IMR-90 (cell line): Measurements from ENCODE around the gene AP1S2. TPM values are rescaled to one million over a fixed set of nuclear protein-coding genes. Genes with fewer than 3 reads are reported as not detected.

ENCODE experiments used
- ATAC-seq: fragments of 200-7000 bp; cut with Tn5 transposase; 2 replicates; pipeline ENCODE4 v1.9.1; 2020; ENCODE audit warnings: low read depth, mild to moderate bottlenecking, moderate library complexity
- BruUV-seq: library from RNA; stranded (reverse); fragments of 400-500 nt; replicated peaks from 2 replicates; lab custom pipeline; 2021; lab: Mats Ljungman, UMichigan
- CTCF ChIA-PET: fragments of 300-600 bp; formaldehyde crosslinking; extraction: SDS; loops from one replicate; lab custom pipeline; 2021; ENCODE audit warnings: antibody characterized with exemption; lab: Yijun Ruan, JAX
- POLR2A ChIA-PET: fragments of 300-600 bp; sonication (Branson Sonifier 250); formaldehyde crosslinking; loops from one replicate; lab custom pipeline; 2022; ENCODE audit warnings: antibody characterized with exemption; ENCODE audit not compliant: unreplicated experiment; lab: Charles Lee
- DNase-seq: peaks from one replicate; pipeline ENCODE4 v3.0.0; 2013
- H2AFZ ChIP-seq: replicated peaks from 2 replicates; pipeline ENCODE3; 2013; ENCODE audit warnings: low read length, mild to moderate bottlenecking; ENCODE audit not compliant: poor library complexity
- H2AK5ac ChIP-seq: 2 replicates; pipeline ENCODE4 v1.6.1; 2013; ENCODE audit warnings: low read depth, low read length, inconsistent platforms
- H2AK9ac ChIP-seq: replicated peaks from 2 replicates; pipeline ENCODE3; 2013; ENCODE audit warnings: mild to moderate bottlenecking, low read depth, low read length, moderate library complexity; ENCODE audit not compliant: poor library complexity
- H2BK120ac ChIP-seq: 2 replicates; pipeline ENCODE4 v1.6.1; 2013; ENCODE audit warnings: low read depth, low read length, inconsistent platforms
- H2BK15ac ChIP-seq: 3 replicates; pipeline ENCODE4 v1.6.1; 2013; ENCODE audit warnings: low read depth, low read length, inconsistent platforms
- H2BK20ac ChIP-seq: 2 replicates; pipeline ENCODE4 v1.6.1; 2013; ENCODE audit warnings: low read depth, mild to moderate bottlenecking, inconsistent platforms, low read length, moderate library complexity
- H2BK5ac ChIP-seq: 2 replicates; pipeline ENCODE4 v1.6.1; 2013; ENCODE audit warnings: mild to moderate bottlenecking, low read depth, low read length, inconsistent platforms; ENCODE audit not compliant: poor library complexity, severe bottlenecking
- H3K14ac ChIP-seq: replicated peaks from 2 replicates; pipeline ENCODE4 v1.6.1; 2013; ENCODE audit warnings: low read depth, low read length, inconsistent platforms
- H3K18ac ChIP-seq: 2 replicates; pipeline ENCODE4 v1.6.1; 2013; ENCODE audit warnings: low read depth, low read length, control low read depth
- H3K23ac ChIP-seq: 2 replicates; pipeline ENCODE4 v1.6.1; 2013; ENCODE audit warnings: low read depth, low read length, inconsistent platforms
- H3K27ac ChIP-seq: 2 replicates; pipeline ENCODE4 v1.5.1; 2013; ENCODE audit warnings: mild to moderate bottlenecking, control low read depth, low read length; ENCODE audit not compliant: insufficient read depth
- H3K27me3 ChIP-seq: 2 replicates; pipeline ENCODE4 v1.6.1; 2013; ENCODE audit warnings: low read length; ENCODE audit not compliant: control insufficient read depth, insufficient read depth
- H3K36me3 ChIP-seq: 2 replicates; pipeline ENCODE4 v1.6.1; 2013; ENCODE audit warnings: low read length, mixed read lengths; ENCODE audit not compliant: control insufficient read depth, insufficient read depth
- H3K4ac ChIP-seq: 2 replicates; pipeline ENCODE4 v1.6.1; 2013; ENCODE audit warnings: low read depth, low read length, inconsistent platforms
- H3K4me1 ChIP-seq: 2 replicates; pipeline ENCODE4 v1.6.1; 2013; ENCODE audit warnings: low read length, mixed read lengths; ENCODE audit not compliant: control insufficient read depth, insufficient read depth
- H3K4me2 ChIP-seq: 2 replicates; pipeline ENCODE4 v1.6.1; 2013; ENCODE audit warnings: low read depth, mild to moderate bottlenecking, control low read depth, low read length, moderate library complexity
- H3K4me3 ChIP-seq: 2 replicates; pipeline ENCODE4 v1.5.1; 2013; ENCODE audit warnings: low read depth, mild to moderate bottlenecking, control low read depth, low read length, moderate library complexity; ENCODE audit not compliant: insufficient read depth
- H3K56ac ChIP-seq: 2 replicates; pipeline ENCODE4 v1.6.1; 2013; ENCODE audit warnings: low read length, inconsistent platforms; ENCODE audit not compliant: insufficient read depth; ENCODE audit errors: extremely low read depth
- H3K79me1 ChIP-seq, 2 experiments: 2 replicates each; pipeline ENCODE4 v1.6.1; 2013; ENCODE audit warnings: low read length in 2 of 2, inconsistent platforms in 1 of 2, low read depth in 1 of 2
- H3K9ac ChIP-seq: 2 replicates; pipeline ENCODE4 v1.6.1; 2013; ENCODE audit warnings: low read depth, low read length, control low read depth
- H3K9me1 ChIP-seq: 2 replicates; pipeline ENCODE4 v1.6.1; 2013; ENCODE audit warnings: low read length, inconsistent platforms; ENCODE audit not compliant: insufficient read depth
- H3K9me3 ChIP-seq: 2 replicates; pipeline ENCODE4 v1.6.1; 2013; ENCODE audit warnings: low read length; ENCODE audit not compliant: control insufficient read depth, insufficient read depth
- H4K20me1 ChIP-seq: 2 replicates; pipeline ENCODE4 v1.6.1; 2013; ENCODE audit warnings: low read length, inconsistent platforms; ENCODE audit not compliant: insufficient read depth
- H4K5ac ChIP-seq: 2 replicates; pipeline ENCODE4 v1.6.1; 2013; ENCODE audit warnings: mild to moderate bottlenecking, low read depth, low read length, control low read depth
- H4K8ac ChIP-seq, 2 experiments: 2 replicates each; pipeline ENCODE4 v1.6.1; 2013; ENCODE audit warnings: low read depth in 2 of 2, low read length in 2 of 2, control low read depth in 1 of 2, inconsistent platforms in 1 of 2
- H4K91ac ChIP-seq: 2 replicates; pipeline ENCODE4 v1.6.1; 2013; ENCODE audit warnings: low read depth, low read length, inconsistent platforms; ENCODE audit not compliant: insufficient read depth
- CEBPB ChIP-seq: IDR thresholded peaks from 2 replicates; pipeline ENCODE4 v1.6.1; 2012; ENCODE audit warnings: low read depth, low read length, improper control_type of control experiment
- CHD1 ChIP-seq: IDR thresholded peaks from 2 replicates; pipeline ENCODE4 v1.6.1; 2012; ENCODE audit warnings: low read depth, low read length, improper control_type of control experiment
- FOS ChIP-seq: fragments of 150-350 bp; IDR thresholded peaks from 2 replicates; pipeline ENCODE4 v1.6.1; 2016; ENCODE audit warnings: low read depth, low read length
- MAFK ChIP-seq: IDR thresholded peaks from 2 replicates; pipeline ENCODE4 v1.6.1; 2012; ENCODE audit warnings: low read depth, low read length, improper control_type of control experiment
- MAZ ChIP-seq: IDR thresholded peaks from 2 replicates; pipeline ENCODE4 v1.6.1; 2012; ENCODE audit warnings: low read depth, mild to moderate bottlenecking, low read length, improper control_type of control experiment, moderate library complexity, borderline replicate concordance
- MXI1 ChIP-seq: IDR thresholded peaks from 2 replicates; pipeline ENCODE4 v1.6.1; 2012; ENCODE audit warnings: low read depth, mild to moderate bottlenecking, low read length, moderate library complexity, borderline replicate concordance
- NFE2L2 ChIP-seq: fragments of 150-350 bp; IDR thresholded peaks from 2 replicates; pipeline ENCODE4 v1.6.1; 2016; ENCODE audit warnings: low read depth, mild to moderate bottlenecking, low read length
- POLR2A ChIP-seq: IDR thresholded peaks from 2 replicates; pipeline ENCODE4 v1.6.1; 2012; ENCODE audit warnings: mild to moderate bottlenecking, low read depth, low read length
- RCOR1 ChIP-seq: IDR thresholded peaks from 2 replicates; pipeline ENCODE4 v1.6.1; 2012; ENCODE audit warnings: mild to moderate bottlenecking, low read length, improper control_type of control experiment; ENCODE audit not compliant: insufficient replicate concordance
- RFX5 ChIP-seq: IDR thresholded peaks from 2 replicates; pipeline ENCODE4 v1.8.0; 2012; ENCODE audit warnings: low read depth, mild to moderate bottlenecking, low read length, moderate library complexity
- SMC3 ChIP-seq: fragments of 150-350 bp; IDR thresholded peaks from 2 replicates; pipeline ENCODE4 v1.6.1; 2016; ENCODE audit warnings: low read depth, mild to moderate bottlenecking, antibody characterized with exemption, low read length, moderate library complexity
- WGBS, 2 experiments: methylation state at CpG; one replicate each; pipeline versions ENCODE4 v1.1.5 to v1.1.7; 2013; ENCODE audit warnings: missing lambda C conversion rate in 2 of 2; ENCODE audit not compliant: insufficient read length in 1 of 2; ENCODE audit errors: extremely low coverage in 2 of 2; 5-methylcytosine and 5-hydroxymethylcytosine counted together
- dilution Hi-C: fragments of 300-500 bp; cut with HindIII; formaldehyde crosslinking; loops from one replicate; pipeline ENCODE4 v1.14.3; 2018; ENCODE audit warnings: low sequenced_read_pairs; ENCODE audit not compliant: unreplicated experiment
- in situ Hi-C: fragments of 300-500 bp; cut with MboI; formaldehyde crosslinking; loops from 3 replicates; pipeline ENCODE4 v1.14.3; 2019; ENCODE audit warnings: low sequenced_read_pairs, inconsistent platforms, mixed read lengths
- intact Hi-C: fragments of 100-400 bp; cut with micrococcal nuclease; formaldehyde crosslinking; loops from 2 replicates; pipeline ENCODE4 v1.10.0; 2022
- polyA plus RNA-seq, 3 experiments: library from polyadenylated mRNA; depleted of rRNA; stranded (reverse); fragments of >200 nt; gene quantifications; 2 replicates each; pipeline ENCODE4 v1.2.3, GENCODE V29; 2012; ENCODE audit warnings: low replicate concordance in 1 of 3
- total RNA-seq: library from RNA; depleted of rRNA; stranded (reverse); fragments of >200 nt; gene quantifications from 2 replicates; pipeline ENCODE4 v1.2.3, GENCODE V29; 2012
- TF ChIP-seq, protein P1 (sequence below): fragments of 150-350 bp; IDR thresholded peaks from 2 replicates; pipeline ENCODE4 v1.6.1; 2016; ENCODE audit warnings: low read depth, mild to moderate bottlenecking, low read length, moderate library complexity, borderline replicate concordance
- TF ChIP-seq, protein P2 (sequence below): fragments of 150-350 bp; IDR thresholded peaks from 2 replicates; pipeline ENCODE4 v1.6.1; 2017; ENCODE audit warnings: mild to moderate bottlenecking, antibody characterized with exemption, low read length, low read depth

Gene AP1S2
- total and polyA plus RNA-seq, 2 of the 4 experiments (the other 2 are of a cell fraction): 28.3 to 46.5 TPM

DNA sequence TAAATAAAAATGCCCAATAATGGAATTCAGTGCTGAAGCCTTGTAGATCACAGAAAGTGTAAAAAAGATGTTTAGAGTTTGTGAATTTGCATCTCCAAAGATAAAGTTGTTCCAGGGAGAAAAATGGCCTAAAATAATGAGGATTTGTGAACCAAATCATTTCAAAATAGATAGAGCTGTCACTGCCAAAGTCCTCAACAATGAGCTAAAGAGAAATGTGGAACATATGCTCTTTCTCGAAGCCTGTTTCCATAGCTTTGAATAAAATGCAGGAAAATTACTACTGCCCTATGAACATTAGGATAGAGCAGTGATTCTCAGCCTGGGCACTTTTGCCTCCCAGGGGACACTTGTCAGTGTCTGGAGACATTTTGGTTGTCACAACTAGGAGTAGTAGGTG lies 3.4 kb upstream of the AP1S2 start:
- dilution Hi-C loops: no loop called here
- H3K14ac ChIP-seq: no peak overlapping the region
- no TSS peak for BruUV-seq

More for the DNA sequence above, 3.4 kb upstream of the AP1S2 start:
- TF ChIP-seq SMC3 (no peak), MXI1 (no peak), CHD1 (no peak), NFE2L2 (no peak), CEBPB (no peak), RFX5 (no peak), MAFK (no peak), FOS (no peak), RCOR1 (no peak), POLR2A (no peak), MAZ (no peak)
- TF ChIP-seq, protein P1, sequence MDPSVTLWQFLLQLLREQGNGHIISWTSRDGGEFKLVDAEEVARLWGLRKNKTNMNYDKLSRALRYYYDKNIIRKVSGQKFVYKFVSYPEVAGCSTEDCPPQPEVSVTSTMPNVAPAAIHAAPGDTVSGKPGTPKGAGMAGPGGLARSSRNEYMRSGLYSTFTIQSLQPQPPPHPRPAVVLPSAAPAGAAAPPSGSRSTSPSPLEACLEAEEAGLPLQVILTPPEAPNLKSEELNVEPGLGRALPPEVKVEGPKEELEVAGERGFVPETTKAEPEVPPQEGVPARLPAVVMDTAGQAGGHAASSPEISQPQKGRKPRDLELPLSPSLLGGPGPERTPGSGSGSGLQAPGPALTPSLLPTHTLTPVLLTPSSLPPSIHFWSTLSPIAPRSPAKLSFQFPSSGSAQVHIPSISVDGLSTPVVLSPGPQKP: no peak
- TF ChIP-seq, protein P2, sequence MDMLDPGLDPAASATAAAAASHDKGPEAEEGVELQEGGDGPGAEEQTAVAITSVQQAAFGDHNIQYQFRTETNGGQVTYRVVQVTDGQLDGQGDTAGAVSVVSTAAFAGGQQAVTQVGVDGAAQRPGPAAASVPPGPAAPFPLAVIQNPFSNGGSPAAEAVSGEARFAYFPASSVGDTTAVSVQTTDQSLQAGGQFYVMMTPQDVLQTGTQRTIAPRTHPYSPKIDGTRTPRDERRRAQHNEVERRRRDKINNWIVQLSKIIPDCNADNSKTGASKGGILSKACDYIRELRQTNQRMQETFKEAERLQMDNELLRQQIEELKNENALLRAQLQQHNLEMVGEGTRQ: no peak
- Histone ChIP-seq H3K9me1 (no peaks in the 10 kb centered on the region), H3K4ac (no peak overlapping the region), H2AFZ (peak overlapping the region; percentile 27), H3K56ac (no peak overlapping the region), H4K91ac (no peak overlapping the region), H2BK5ac (no peak overlapping the region), H3K4me3 (no peak overlapping the region), H3K79me1 (peaks cover 0 to 6% of the 10 kb centered on the region in 2 experiments; a peak in 1 of 4 replicates), H4K5ac (no peak overlapping the region), H3K27me3 (peaks cover 6% of the 10 kb centered on the region; the same call in 1 of the 2 replicates), H3K36me3 (no peaks in the 10 kb centered on the region), H3K23ac (no peak overlapping the region), H3K9ac (no peak overlapping the region), H2BK15ac (no peak overlapping the region), H3K27ac (no peak overlapping the region), H4K8ac (no peak overlapping the region), H3K9me3 (no peaks in the 10 kb centered on the region), H2BK120ac (no peak overlapping the region), H3K4me2 (no peak overlapping the region), H3K18ac (no peak overlapping the region), H3K4me1 (no peaks in the 10 kb centered on the region), H2BK20ac (no peak overlapping the region), H2AK5ac (no peak overlapping the region), H2AK9ac (no peak overlapping the region), H4K20me1 (no peaks in the 10 kb centered on the region)
- intact Hi-C loops: loop anchor here (10.0 kb wide), 1 partner anchor 183 kb away; no protein-coding TSS in a partner anchor
- ATAC-seq: no peak
- CTCF ChIA-PET: no interaction called here
- no peak for DNase-seq
- in situ Hi-C loops: no loop called here
- WGBS, 2 experiments: no CpG with 5 or more reads among the region's 1 CpG
- POLR2A ChIA-PET: no interaction called here
